Hepatocyte (in vitro differentiated cells): ENCODE results near the gene SPATA2. TPM values are rescaled to one million over a fixed set of nuclear protein-coding genes. Genes with fewer than 3 reads are reported as not detected.

Experiments used
- DNase-seq: peaks from one replicate; pipeline ENCODE4 v3.0.0-alpha.2; 2016; ENCODE audit warnings: low spot score
- H2AFZ ChIP-seq: fragments of 200-600 bp; sonication (generic); 2 replicates; pipeline ENCODE4 v1.6.0; 2016; ENCODE audit warnings: antibody characterized with exemption, mild to moderate bottlenecking
- H3K27ac ChIP-seq: fragments of 200-600 bp; sonication (generic); 2 replicates; pipeline ENCODE4 v1.5.1; 2016; ENCODE audit warnings: mild to moderate bottlenecking
- H3K27me3 ChIP-seq: fragments of 200-600 bp; sonication (generic); 2 replicates; pipeline ENCODE4 v1.6.1; 2016
- H3K36me3 ChIP-seq: fragments of 200-600 bp; sonication (generic); replicated peaks from 2 replicates; pipeline ENCODE4 v1.5.1; 2016; ENCODE audit warnings: low read depth; ENCODE audit not compliant: insufficient read depth
- H3K4me1 ChIP-seq: fragments of 200-600 bp; sonication (generic); 2 replicates; pipeline ENCODE4 v1.5.1; 2016; ENCODE audit warnings: mild to moderate bottlenecking, moderate library complexity; ENCODE audit not compliant: insufficient read depth
- H3K4me2 ChIP-seq: fragments of 200-600 bp; sonication (generic); 2 replicates; pipeline ENCODE4 v1.6.0; 2016
- H3K4me3 ChIP-seq: fragments of 200-600 bp; sonication (generic); 2 replicates; pipeline ENCODE4 v1.5.1; 2016; ENCODE audit warnings: mild to moderate bottlenecking
- H3K79me2 ChIP-seq: fragments of 200-600 bp; sonication (generic); 2 replicates; pipeline ENCODE4 v1.6.0; 2017; ENCODE audit warnings: mild to moderate bottlenecking
- H3K9me2 ChIP-seq: fragments of 200-600 bp; sonication (generic); replicated peaks from 2 replicates; pipeline ENCODE4 v1.6.0; 2017; ENCODE audit warnings: mild to moderate bottlenecking; ENCODE audit not compliant: insufficient read depth
- H3K9me3 ChIP-seq: fragments of 200-600 bp; sonication (generic); 2 replicates; pipeline ENCODE4 v1.5.1; 2016; ENCODE audit warnings: low read depth, mild to moderate bottlenecking
- H4K20me1 ChIP-seq: fragments of 200-600 bp; sonication (generic); 2 replicates; pipeline ENCODE4 v1.6.0; 2016; ENCODE audit warnings: mild to moderate bottlenecking; ENCODE audit not compliant: insufficient read depth, poor library complexity, severe bottlenecking
- CTCF ChIP-seq: fragments of 200-600 bp; sonication (generic); IDR thresholded peaks from 2 replicates; pipeline ENCODE4 v1.5.1; 2016; ENCODE audit warnings: antibody characterized with exemption, mild to moderate bottlenecking; ENCODE audit not compliant: poor library complexity
- EZH2 ChIP-seq: fragments of 200-600 bp; sonication (generic); IDR thresholded peaks from 2 replicates; pipeline ENCODE4 v1.6.1; 2016; ENCODE audit warnings: antibody characterized with exemption, mild to moderate bottlenecking, borderline replicate concordance
- EZH2phosphoT487 ChIP-seq: fragments of 200-600 bp; sonication (generic); IDR thresholded peaks from one replicate; pipeline ENCODE4 v1.6.1; 2018; ENCODE audit warnings: antibody characterized with exemption, mild to moderate bottlenecking, low read depth, moderate library complexity; ENCODE audit not compliant: unreplicated experiment, severe bottlenecking
- WGBS: methylation state at CpG from one replicate; pipeline ENCODE4 v1.1.6; 2016; ENCODE audit warnings: low lambda C conversion rate; ENCODE audit errors: missing lambda C conversion rate; 5-methylcytosine and 5-hydroxymethylcytosine counted together
- polyA plus RNA-seq: library from polyadenylated mRNA; unstranded; fragments of >200 nt; fragmentation: Nextera tagmentation; extraction: Ambion mirVana; gene quantifications from 2 replicates; pipeline ENCODE4 v1.2.1, GENCODE V29; 2016
- total RNA-seq: library from RNA; depleted of rRNA; stranded (reverse); fragments of >200 nt; gene quantifications from 2 replicates; pipeline ENCODE4 v1.2.3, GENCODE V29; 2014

Gene SPATA2
- total and polyA plus RNA-seq, 2 experiments from 2014 or later, result 5.9 to 9.6 TPM

DNA sequence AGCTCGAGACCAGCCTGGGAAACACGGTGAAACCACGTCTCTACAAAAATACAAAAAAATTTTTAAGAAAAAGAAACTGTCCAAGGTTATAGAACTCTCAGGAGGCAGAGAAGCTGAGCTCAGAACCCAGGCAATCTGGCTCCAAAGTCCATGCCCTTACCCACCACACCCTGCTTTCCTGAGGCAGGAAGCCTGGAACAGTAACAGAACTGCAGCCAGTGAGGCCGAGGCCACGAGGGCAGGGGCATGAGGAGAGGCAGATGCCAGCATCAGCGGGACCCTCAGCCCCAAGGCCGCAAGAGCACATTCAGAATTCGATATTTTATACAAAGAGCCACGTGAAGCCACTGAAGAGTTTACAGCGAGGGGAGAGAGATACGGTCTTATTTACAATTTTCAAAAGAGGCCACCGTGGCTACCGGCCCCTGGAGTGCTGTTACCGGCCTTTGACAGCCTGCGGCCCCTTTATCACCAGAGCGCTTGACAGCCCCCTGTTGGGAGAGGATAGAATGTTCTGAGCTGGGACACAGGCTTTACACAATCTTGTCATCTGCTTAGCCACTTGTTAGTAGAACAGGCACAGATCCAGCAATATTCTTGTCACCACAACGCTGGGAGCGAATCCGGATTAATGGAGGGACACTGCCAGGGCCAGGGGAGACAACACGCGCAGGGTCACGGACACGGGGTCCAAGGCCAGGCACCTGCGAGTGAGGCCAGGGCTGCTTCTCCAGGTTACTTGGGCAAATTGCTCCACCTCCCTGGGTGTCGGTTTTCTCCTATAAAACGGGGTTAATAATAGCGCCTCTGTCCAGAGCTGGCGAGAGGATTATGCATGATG, 5.6 kb downstream of the SPATA2 start:
- peak; percentile 30 for TF ChIP-seq CTCF
- TF ChIP-seq EZH2, result no peak
- Histone ChIP-seq H3K36me3 (no peaks in the 10 kb centered on the region), H4K20me1 (no peaks in the 10 kb centered on the region), H3K9me2 (no peaks in the 10 kb centered on the region), H3K79me2 (peaks cover 64% of the 10 kb centered on the region), H3K27ac (peak overlapping the region; percentile 85), H3K27me3 (no peaks in the 10 kb centered on the region), H3K4me2 (peak overlapping the region; percentile 37), H3K4me3 (no peak overlapping the region), H3K9me3 (no peaks in the 10 kb centered on the region), H3K4me1 (peaks cover 16% of the 10 kb centered on the region), H2AFZ (no peak overlapping the region)
- 75% methylated on average over 28 of the region's 28 CpGs for WGBS
- DNase-seq, result peak; percentile 68

- peaks cover 49% of the 10 kb centered on the region for H3K79me2 ChIP-seq
These were observed 7.1 kb downstream of the SPATA2 start for GRCh38 chr20:49908258-49908565.

GRCh38 chr20:49907405-49908257, 7.7 kb downstream of the SPATA2 start:
- H3K9me2 ChIP-seq, result no peaks in the 10 kb centered on the region
- TF ChIP-seq EZH2phosphoT487 (no peak), CTCF (no peak), EZH2 (no peak)
- no peak overlapping the region for H3K27ac ChIP-seq
- H3K4me2 ChIP-seq, result no peak overlapping the region
- H3K36me3 ChIP-seq, result no peaks in the 10 kb centered on the region
- H3K4me1 ChIP-seq, result peaks cover 5% of the 10 kb centered on the region
- H3K4me3 ChIP-seq, result no peak overlapping the region
- H2AFZ ChIP-seq, result no peak overlapping the region
- H3K27me3 ChIP-seq, result no peaks in the 10 kb centered on the region
- 97% methylated on average over 19 of the region's 19 CpGs for WGBS
- H3K9me3 ChIP-seq, result no peaks in the 10 kb centered on the region
- H4K20me1 ChIP-seq, result no peaks in the 10 kb centered on the region
- DNase-seq, result no peak
- H3K79me2 ChIP-seq, result peaks cover 44% of the 10 kb centered on the region

More at GRCh38 chr20:49908258-49908565, 7.1 kb downstream of the SPATA2 start:
- WGBS, result 94% methylated on average over 11 of the region's 11 CpGs
- Histone ChIP-seq H3K4me1 (peaks cover 5% of the 10 kb centered on the region), H3K9me3 (no peaks in the 10 kb centered on the region), H3K27ac (no peak overlapping the region), H2AFZ (no peak overlapping the region), H3K27me3 (no peaks in the 10 kb centered on the region), H3K4me2 (no peak overlapping the region), H3K9me2 (no peaks in the 10 kb centered on the region), H3K4me3 (no peak overlapping the region), H4K20me1 (no peaks in the 10 kb centered on the region), H3K36me3 (no peaks in the 10 kb centered on the region)
- no peak for DNase-seq
- TF ChIP-seq CTCF (no peak), EZH2phosphoT487 (no peak), EZH2 (no peak)
